ENCODE measurements around the gene CCDC177. TPM values are rescaled to one million over a fixed set of nuclear protein-coding genes. Genes with fewer than 3 reads are reported as not detected.

The CCDC177 gene
- total and polyA plus RNA-seq, 2 of the 8 experiments (the other 6 are each of a cell fraction or from before 2014, with no cell fraction given): 0.62 to 2.8 TPM

DNA sequence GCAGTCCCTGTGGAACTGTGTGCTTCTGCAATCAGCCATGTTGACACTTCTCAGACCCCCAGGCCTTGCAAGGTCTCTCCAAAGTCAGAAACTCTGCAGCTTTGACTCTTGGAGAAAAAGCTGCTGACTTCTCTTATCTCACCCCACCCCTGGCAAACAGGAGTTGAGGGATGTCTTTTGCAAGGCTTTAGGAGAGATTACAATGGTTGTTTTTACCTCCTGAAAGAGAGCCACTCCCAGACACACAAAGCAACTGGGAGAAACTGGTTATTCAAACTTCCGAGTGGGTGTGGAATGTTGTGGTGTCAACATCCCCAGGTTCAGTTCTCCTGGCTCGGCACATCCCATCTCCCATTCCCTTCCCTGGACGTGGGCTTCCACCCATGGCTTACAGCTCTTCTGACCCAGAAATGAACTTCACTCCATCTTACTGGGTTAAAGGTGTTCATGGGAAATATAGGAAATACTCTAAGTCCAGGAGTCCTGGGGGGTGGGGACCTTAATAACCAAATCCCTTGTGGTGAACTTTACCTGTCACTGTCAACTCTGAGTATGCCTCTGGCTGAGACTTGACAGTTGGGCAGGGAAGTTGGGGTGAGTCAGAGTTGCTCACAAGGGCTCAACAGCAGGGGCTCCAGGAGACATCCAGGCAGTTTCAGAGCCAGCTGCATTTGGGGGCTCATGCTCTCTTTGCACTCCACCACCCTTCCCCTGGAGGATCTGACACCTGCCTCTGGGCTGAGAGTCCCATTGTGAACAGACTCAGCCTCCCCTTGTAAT lies 41.9 kb downstream of the CCDC177 start (continued):
- TF ChIP-seq, protein P1, sequence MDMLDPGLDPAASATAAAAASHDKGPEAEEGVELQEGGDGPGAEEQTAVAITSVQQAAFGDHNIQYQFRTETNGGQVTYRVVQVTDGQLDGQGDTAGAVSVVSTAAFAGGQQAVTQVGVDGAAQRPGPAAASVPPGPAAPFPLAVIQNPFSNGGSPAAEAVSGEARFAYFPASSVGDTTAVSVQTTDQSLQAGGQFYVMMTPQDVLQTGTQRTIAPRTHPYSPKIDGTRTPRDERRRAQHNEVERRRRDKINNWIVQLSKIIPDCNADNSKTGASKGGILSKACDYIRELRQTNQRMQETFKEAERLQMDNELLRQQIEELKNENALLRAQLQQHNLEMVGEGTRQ (IDR thresholded peaks at IDR 0.05; ENCODE audit: low read length): no peak
- TF ChIP-seq SRF (IDR thresholded peaks at IDR 0.05; ENCODE audit: low read depth, low read length): no peak
- TF ChIP-seq, protein P2, sequence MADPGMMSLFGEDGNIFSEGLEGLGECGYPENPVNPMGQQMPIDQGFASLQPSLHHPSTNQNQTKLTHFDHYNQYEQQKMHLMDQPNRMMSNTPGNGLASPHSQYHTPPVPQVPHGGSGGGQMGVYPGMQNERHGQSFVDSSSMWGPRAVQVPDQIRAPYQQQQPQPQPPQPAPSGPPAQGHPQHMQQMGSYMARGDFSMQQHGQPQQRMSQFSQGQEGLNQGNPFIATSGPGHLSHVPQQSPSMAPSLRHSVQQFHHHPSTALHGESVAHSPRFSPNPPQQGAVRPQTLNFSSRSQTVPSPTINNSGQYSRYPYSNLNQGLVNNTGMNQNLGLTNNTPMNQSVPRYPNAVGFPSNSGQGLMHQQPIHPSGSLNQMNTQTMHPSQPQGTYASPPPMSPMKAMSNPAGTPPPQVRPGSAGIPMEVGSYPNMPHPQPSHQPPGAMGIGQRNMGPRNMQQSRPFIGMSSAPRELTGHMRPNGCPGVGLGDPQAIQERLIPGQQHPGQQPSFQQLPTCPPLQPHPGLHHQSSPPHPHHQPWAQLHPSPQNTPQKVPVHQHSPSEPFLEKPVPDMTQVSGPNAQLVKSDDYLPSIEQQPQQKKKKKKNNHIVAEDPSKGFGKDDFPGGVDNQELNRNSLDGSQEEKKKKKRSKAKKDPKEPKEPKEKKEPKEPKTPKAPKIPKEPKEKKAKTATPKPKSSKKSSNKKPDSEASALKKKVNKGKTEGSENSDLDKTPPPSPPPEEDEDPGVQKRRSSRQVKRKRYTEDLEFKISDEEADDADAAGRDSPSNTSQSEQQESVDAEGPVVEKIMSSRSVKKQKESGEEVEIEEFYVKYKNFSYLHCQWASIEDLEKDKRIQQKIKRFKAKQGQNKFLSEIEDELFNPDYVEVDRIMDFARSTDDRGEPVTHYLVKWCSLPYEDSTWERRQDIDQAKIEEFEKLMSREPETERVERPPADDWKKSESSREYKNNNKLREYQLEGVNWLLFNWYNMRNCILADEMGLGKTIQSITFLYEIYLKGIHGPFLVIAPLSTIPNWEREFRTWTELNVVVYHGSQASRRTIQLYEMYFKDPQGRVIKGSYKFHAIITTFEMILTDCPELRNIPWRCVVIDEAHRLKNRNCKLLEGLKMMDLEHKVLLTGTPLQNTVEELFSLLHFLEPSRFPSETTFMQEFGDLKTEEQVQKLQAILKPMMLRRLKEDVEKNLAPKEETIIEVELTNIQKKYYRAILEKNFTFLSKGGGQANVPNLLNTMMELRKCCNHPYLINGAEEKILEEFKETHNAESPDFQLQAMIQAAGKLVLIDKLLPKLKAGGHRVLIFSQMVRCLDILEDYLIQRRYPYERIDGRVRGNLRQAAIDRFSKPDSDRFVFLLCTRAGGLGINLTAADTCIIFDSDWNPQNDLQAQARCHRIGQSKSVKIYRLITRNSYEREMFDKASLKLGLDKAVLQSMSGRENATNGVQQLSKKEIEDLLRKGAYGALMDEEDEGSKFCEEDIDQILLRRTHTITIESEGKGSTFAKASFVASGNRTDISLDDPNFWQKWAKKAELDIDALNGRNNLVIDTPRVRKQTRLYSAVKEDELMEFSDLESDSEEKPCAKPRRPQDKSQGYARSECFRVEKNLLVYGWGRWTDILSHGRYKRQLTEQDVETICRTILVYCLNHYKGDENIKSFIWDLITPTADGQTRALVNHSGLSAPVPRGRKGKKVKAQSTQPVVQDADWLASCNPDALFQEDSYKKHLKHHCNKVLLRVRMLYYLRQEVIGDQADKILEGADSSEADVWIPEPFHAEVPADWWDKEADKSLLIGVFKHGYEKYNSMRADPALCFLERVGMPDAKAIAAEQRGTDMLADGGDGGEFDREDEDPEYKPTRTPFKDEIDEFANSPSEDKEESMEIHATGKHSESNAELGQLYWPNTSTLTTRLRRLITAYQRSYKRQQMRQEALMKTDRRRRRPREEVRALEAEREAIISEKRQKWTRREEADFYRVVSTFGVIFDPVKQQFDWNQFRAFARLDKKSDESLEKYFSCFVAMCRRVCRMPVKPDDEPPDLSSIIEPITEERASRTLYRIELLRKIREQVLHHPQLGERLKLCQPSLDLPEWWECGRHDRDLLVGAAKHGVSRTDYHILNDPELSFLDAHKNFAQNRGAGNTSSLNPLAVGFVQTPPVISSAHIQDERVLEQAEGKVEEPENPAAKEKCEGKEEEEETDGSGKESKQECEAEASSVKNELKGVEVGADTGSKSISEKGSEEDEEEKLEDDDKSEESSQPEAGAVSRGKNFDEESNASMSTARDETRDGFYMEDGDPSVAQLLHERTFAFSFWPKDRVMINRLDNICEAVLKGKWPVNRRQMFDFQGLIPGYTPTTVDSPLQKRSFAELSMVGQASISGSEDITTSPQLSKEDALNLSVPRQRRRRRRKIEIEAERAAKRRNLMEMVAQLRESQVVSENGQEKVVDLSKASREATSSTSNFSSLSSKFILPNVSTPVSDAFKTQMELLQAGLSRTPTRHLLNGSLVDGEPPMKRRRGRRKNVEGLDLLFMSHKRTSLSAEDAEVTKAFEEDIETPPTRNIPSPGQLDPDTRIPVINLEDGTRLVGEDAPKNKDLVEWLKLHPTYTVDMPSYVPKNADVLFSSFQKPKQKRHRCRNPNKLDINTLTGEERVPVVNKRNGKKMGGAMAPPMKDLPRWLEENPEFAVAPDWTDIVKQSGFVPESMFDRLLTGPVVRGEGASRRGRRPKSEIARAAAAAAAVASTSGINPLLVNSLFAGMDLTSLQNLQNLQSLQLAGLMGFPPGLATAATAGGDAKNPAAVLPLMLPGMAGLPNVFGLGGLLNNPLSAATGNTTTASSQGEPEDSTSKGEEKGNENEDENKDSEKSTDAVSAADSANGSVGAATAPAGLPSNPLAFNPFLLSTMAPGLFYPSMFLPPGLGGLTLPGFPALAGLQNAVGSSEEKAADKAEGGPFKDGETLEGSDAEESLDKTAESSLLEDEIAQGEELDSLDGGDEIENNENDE (IDR thresholded peaks at IDR 0.05; ENCODE audit: insufficient replicate concordance, low read length): no peak
